H1 (cell line): ENCODE results near the gene ODAPH.

Source experiments
- POLR2A ChIP-seq, 2 experiments: IDR thresholded peaks; 1 replicate in 1 of 2; 2 replicates in 1 of 2; pipeline ENCODE4 v1.6.1; 2011; ENCODE audit warnings: low read depth in 2 of 2, low read length in 2 of 2, mild to moderate bottlenecking in 2 of 2; ENCODE audit errors: control extremely low read depth in 1 of 2
- TAF1 ChIP-seq: IDR thresholded peaks from 2 replicates; pipeline ENCODE4 v1.6.1; 2011; ENCODE audit warnings: mild to moderate bottlenecking, low read depth, low read length
- TCF12 ChIP-seq: IDR thresholded peaks from 2 replicates; pipeline ENCODE4 v1.6.1; 2011; ENCODE audit warnings: low read depth, mild to moderate bottlenecking, low read length
- TF ChIP-seq, protein P1 (sequence below): IDR thresholded peaks from 2 replicates; pipeline ENCODE4 v1.6.1; 2011; ENCODE audit warnings: low read length, improper control_type of control experiment

DNA sequence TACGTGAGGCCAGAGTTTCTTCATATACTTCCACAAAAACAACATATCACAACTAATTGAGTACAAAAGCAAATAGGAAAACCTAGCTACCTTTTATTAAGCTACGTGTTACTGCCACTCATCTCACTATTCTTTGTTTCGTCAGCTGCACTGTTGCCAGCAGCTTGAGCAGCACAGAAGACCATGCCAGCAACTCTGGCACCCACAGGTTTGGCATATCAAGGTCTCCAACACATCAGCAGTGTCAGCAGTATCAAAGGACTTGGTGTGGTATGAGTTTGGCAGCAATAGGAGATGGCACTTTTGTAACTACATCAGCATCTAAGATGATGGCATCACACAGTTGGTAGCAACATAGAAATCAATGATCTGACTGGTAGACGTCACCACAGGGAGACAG lies 43.8 kb downstream of the ODAPH start:
- TF ChIP-seq TAF1 (no peak), TCF12 (no peak), POLR2A (IDR thresholded peaks at IDR 0.05; ENCODE audit: control extremely low read depth in 1 of 2, low read depth in 2 of 2, low read length in 2 of 2) (no peak)
- TF ChIP-seq, protein P1, sequence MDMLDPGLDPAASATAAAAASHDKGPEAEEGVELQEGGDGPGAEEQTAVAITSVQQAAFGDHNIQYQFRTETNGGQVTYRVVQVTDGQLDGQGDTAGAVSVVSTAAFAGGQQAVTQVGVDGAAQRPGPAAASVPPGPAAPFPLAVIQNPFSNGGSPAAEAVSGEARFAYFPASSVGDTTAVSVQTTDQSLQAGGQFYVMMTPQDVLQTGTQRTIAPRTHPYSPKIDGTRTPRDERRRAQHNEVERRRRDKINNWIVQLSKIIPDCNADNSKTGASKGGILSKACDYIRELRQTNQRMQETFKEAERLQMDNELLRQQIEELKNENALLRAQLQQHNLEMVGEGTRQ, result no peak
